OCI-LY1 (cell line): Measurements from ENCODE around the gene ATXN1.

Experiments used
- H2AFZ ChIP-seq: fragments of 200-600 bp; sonication (generic), shearing (Covaris generic); 2 replicates; pipeline ENCODE4 v1.6.0; 2014; ENCODE audit warnings: antibody characterized with exemption, mild to moderate bottlenecking, low read length
- H3F3A ChIP-seq: fragments of 200-600 bp; sonication (generic), shearing (Covaris generic); 2 replicates; pipeline ENCODE4 v1.6.0; 2014; ENCODE audit warnings: mild to moderate bottlenecking, antibody characterized with exemption, low read length, moderate library complexity; ENCODE audit not compliant: insufficient read depth
- H3K27ac ChIP-seq: fragments of 200-600 bp; sonication (generic); 2 replicates; pipeline ENCODE4 v1.5.1; 2014; ENCODE audit warnings: low read length, mixed run types, mild to moderate bottlenecking, low read depth; ENCODE audit not compliant: poor library complexity, severe bottlenecking
- H3K27me3 ChIP-seq: fragments of 200-600 bp; sonication (generic); 2 replicates; pipeline ENCODE4 v1.6.0; 2014; ENCODE audit warnings: antibody characterized with exemption, mild to moderate bottlenecking, low read length, moderate library complexity; ENCODE audit not compliant: insufficient read depth
- H3K36me3 ChIP-seq: fragments of 200-600 bp; sonication (generic); 2 replicates; pipeline ENCODE4 v1.6.1; 2014; ENCODE audit warnings: mild to moderate bottlenecking, antibody characterized with exemption, low read length, moderate library complexity, mixed read lengths; ENCODE audit not compliant: insufficient read depth
- H3K4me1 ChIP-seq: fragments of 200-600 bp; sonication (generic); 2 replicates; pipeline ENCODE4 v1.5.1; 2014; ENCODE audit warnings: mild to moderate bottlenecking, low read length, moderate library complexity; ENCODE audit not compliant: insufficient read depth, severe bottlenecking
- H3K4me2 ChIP-seq: fragments of 200-600 bp; sonication (generic), shearing (Covaris generic); 2 replicates; pipeline ENCODE4 v1.6.1; 2014; ENCODE audit warnings: low read length
- H3K4me3 ChIP-seq: fragments of 200-600 bp; sonication (generic); 2 replicates; pipeline ENCODE4 v1.5.1; 2014; ENCODE audit warnings: low read length, low read depth, mild to moderate bottlenecking, mixed read lengths; ENCODE audit not compliant: poor library complexity, severe bottlenecking
- H3K79me2 ChIP-seq: fragments of 200-600 bp; shearing (Covaris generic); 2 replicates; pipeline ENCODE4 v1.6.1; 2016; ENCODE audit warnings: mixed run types, low read length, mixed read lengths; ENCODE audit not compliant: insufficient read depth
- H3K9ac ChIP-seq: fragments of 200-600 bp; sonication (generic), shearing (Covaris generic); 2 replicates; pipeline ENCODE4 v1.6.1; 2014; ENCODE audit warnings: mild to moderate bottlenecking, low read length, mixed read lengths
- H3K9me2 ChIP-seq: fragments of 200-600 bp; sonication (generic), shearing (Covaris generic); 2 replicates; pipeline ENCODE4 v1.6.1; 2014; ENCODE audit warnings: low read depth, mild to moderate bottlenecking, low read length, mixed read lengths
- H3K9me3 ChIP-seq: fragments of 200-600 bp; shearing (Covaris generic); 2 replicates; pipeline ENCODE4 v1.6.1; 2014; ENCODE audit warnings: low read length, mixed read lengths
- H4K20me1 ChIP-seq: fragments of 200-600 bp; sonication (generic), shearing (Covaris generic); 2 replicates; pipeline ENCODE4 v1.6.0; 2016; ENCODE audit warnings: mild to moderate bottlenecking, low read length; ENCODE audit not compliant: insufficient read depth
- CTCF ChIP-seq: fragments of 200-600 bp; sonication (generic), shearing (Covaris generic); IDR thresholded peaks from 2 replicates; pipeline ENCODE4 v1.5.1; 2017; ENCODE audit warnings: mild to moderate bottlenecking, antibody characterized with exemption, low read length, moderate library complexity, mixed read lengths
- EZH2 ChIP-seq: fragments of 200-600 bp; sonication (generic), shearing (Covaris generic); IDR thresholded peaks from 2 replicates; pipeline ENCODE4 v1.8.0; 2017; ENCODE audit warnings: borderline replicate concordance, mixed run types, mild to moderate bottlenecking, antibody characterized with exemption, low read length, moderate library complexity, mixed read lengths

The ATXN1 gene

GRCh38 chr6:16698162-16698533 is 63.1 kb downstream of the ATXN1 start:
- H3K4me2 ChIP-seq = no peak overlapping the region
- H3F3A ChIP-seq = no peaks in the 10 kb centered on the region
- H3K9ac ChIP-seq = no peak overlapping the region
- H3K27me3 ChIP-seq = no peaks in the 10 kb centered on the region
- no peaks in the 10 kb centered on the region for H3K9me2 ChIP-seq
- TF ChIP-seq CTCF = no peak
- no peak for TF ChIP-seq EZH2
- no peak overlapping the region for H3K4me3 ChIP-seq
- H3K36me3 ChIP-seq = no peaks in the 10 kb centered on the region
- H3K9me3 ChIP-seq = no peaks in the 10 kb centered on the region
- no peaks in the 10 kb centered on the region for H3K4me1 ChIP-seq
- H2AFZ ChIP-seq = no peak overlapping the region
- no peak overlapping the region for H3K27ac ChIP-seq
- H4K20me1 ChIP-seq = no peaks in the 10 kb centered on the region
- H3K79me2 ChIP-seq = no peaks in the 10 kb centered on the region

GRCh38 chr6:16697437-16698161 is 63.7 kb downstream of the ATXN1 start:
- H3K27ac ChIP-seq = no peak overlapping the region
- H3K4me2 ChIP-seq = no peak overlapping the region
- no peaks in the 10 kb centered on the region for H4K20me1 ChIP-seq
- H3K4me1 ChIP-seq = no peaks in the 10 kb centered on the region
- no peaks in the 10 kb centered on the region for H3K9me2 ChIP-seq
- H2AFZ ChIP-seq = no peak overlapping the region
- H3K9me3 ChIP-seq = no peaks in the 10 kb centered on the region
- H3F3A ChIP-seq = no peaks in the 10 kb centered on the region
- no peaks in the 10 kb centered on the region for H3K79me2 ChIP-seq
- TF ChIP-seq CTCF (no peak), EZH2 (no peak)
- no peak overlapping the region for H3K9ac ChIP-seq
- no peaks in the 10 kb centered on the region; the same call in 1 of the 2 replicates for H3K27me3 ChIP-seq
- no peaks in the 10 kb centered on the region for H3K36me3 ChIP-seq
- no peak overlapping the region for H3K4me3 ChIP-seq

- H3K9me3 ChIP-seq = no peaks in the 10 kb centered on the region
- H3K79me2 ChIP-seq = no peaks in the 10 kb centered on the region
- no peaks in the 10 kb centered on the region for H3F3A ChIP-seq
- no peaks in the 10 kb centered on the region for H3K9me2 ChIP-seq
- no peak for TF ChIP-seq CTCF
- TF ChIP-seq EZH2 = no peak
- no peaks in the 10 kb centered on the region for H4K20me1 ChIP-seq
- H3K9ac ChIP-seq = no peak overlapping the region
- H3K36me3 ChIP-seq = no peaks in the 10 kb centered on the region
- no peak overlapping the region for H3K4me3 ChIP-seq
- H2AFZ ChIP-seq = no peak overlapping the region
- no peaks in the 10 kb centered on the region for H3K4me1 ChIP-seq
- no peak overlapping the region for H3K4me2 ChIP-seq
- H3K27me3 ChIP-seq = no peaks in the 10 kb centered on the region; the same call in 1 of the 2 replicates
- no peak overlapping the region for H3K27ac ChIP-seq
These were observed 64.8 kb downstream of the ATXN1 start for GRCh38 chr6:16696496-16696895.
